Stimulated activated effector memory CD8-positive, alpha-beta T cell treated with anti-CD3 and anti-CD28 coated beads, Interleukin-12 subunit alpha, Interleukin-12 subunit beta, amount 100 ng/mL, for 72 hours (primary cell): ENCODE measurements around the gene GCAT.
"Not testable (repeated sequence)": the region's sequence is repeated elsewhere in the genome, so short reads cannot be mapped to it uniquely, and the experiment has no call there.

Experiments used
- ATAC-seq: fragments of 150-1000 bp; cut with Tn5 transposase; 2 replicates; pipeline ENCODE4 v1.10.0; 2021
- DNase-seq, 2 donors: peaks; one replicate each; pipeline ENCODE4 v3.0.0; 2021 to 2022; ENCODE audit warnings: low spot score in 2 of 2
- H3K27ac Mint-ChIP-seq: one replicate; pipeline ENCODE4 v1.8.0; 2022; ENCODE audit warnings: mild to moderate bottlenecking, mixed read lengths
- H3K36me3 Mint-ChIP-seq: one replicate; pipeline ENCODE4 v1.8.0; 2022; ENCODE audit warnings: mild to moderate bottlenecking, mixed read lengths
- H3K4me1 Mint-ChIP-seq: one replicate; pipeline ENCODE4 v1.8.0; 2022; ENCODE audit warnings: mixed read lengths
- H3K4me3 Mint-ChIP-seq: one replicate; pipeline ENCODE4 v1.8.0; 2022; ENCODE audit warnings: mild to moderate bottlenecking, mixed read lengths
- H3K9me3 Mint-ChIP-seq: one replicate; pipeline ENCODE4 v1.8.0; 2022; ENCODE audit warnings: mixed read lengths

Gene GCAT

GRCh38 chr22:37775785-37776638 lies 31.7 kb upstream of the GCAT start:
- peak; percentile 49 for ATAC-seq

DNA sequence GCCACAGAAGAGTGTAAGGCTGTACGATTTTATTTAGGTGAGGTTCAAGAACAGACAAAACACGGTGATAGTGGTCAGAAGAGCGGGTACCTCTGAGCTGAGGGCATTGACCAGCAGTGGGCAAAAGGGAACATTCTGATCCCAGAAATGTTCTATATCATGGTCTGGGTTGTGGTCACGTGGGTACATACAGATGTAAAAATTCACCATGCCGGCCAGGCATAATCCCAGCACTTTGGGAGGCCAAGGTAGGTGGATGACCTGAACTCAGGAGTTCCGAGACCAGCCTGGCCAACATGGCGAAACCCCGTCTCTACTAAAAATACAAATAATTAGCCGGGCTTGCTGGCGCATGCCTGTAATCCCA lies 31.1 kb upstream of the GCAT start:
- Mint-ChIP-seq H3K9me3 (no peaks in the 10 kb centered on the region), H3K4me1 (peaks cover 11% of the 10 kb centered on the region), H3K36me3 (peaks cover 19% of the 10 kb centered on the region), H3K27ac (no peak overlapping the region), H3K4me3 (no peak overlapping the region)
- ATAC-seq (no peak), DNase-seq (no peak)

More at GRCh38 chr22:37775785-37776638, 31.7 kb upstream of the GCAT start:
- peak overlapping the region; percentile 37 for H3K27ac Mint-ChIP-seq
- H3K36me3 Mint-ChIP-seq, result peaks cover 20% of the 10 kb centered on the region
- no peak for DNase-seq
- H3K4me1 Mint-ChIP-seq, result peaks cover 11% of the 10 kb centered on the region
- H3K4me3 Mint-ChIP-seq, result no peak overlapping the region
- H3K9me3 Mint-ChIP-seq, result no peaks in the 10 kb centered on the region

DNA sequence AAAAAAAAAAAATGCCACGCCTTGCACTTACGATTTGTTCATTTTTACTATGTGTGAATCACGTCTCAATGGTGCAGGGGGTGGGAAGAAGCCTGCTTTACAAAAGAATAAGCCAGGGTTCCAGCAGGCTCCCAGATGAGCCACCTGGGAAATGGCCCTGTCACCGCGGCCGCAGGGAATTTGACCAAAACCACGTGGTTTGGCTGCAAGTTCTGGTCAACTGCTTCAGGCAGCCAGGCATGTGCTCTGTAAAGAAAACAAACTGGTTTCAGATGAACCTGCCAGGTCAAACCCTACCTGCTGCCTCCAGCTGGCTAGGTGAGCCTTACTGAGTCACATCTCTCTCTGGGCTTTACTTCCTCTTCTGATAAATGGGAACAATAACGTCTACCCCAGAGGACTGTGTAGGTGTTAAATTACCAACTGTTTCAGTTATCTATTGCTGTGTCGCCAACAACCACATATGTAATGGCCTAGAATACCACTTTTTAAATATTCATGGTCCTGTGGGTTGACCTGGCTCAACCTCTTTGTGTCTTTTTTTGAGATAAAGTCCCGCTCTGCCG lies 30.5 kb upstream of the GCAT start:
- Mint-ChIP-seq H3K36me3 (peaks cover 19% of the 10 kb centered on the region), H3K4me3 (no peak overlapping the region), H3K27ac (no peak overlapping the region), H3K9me3 (no peaks in the 10 kb centered on the region), H3K4me1 (peaks cover 11% of the 10 kb centered on the region)
- no peak for ATAC-seq
- DNase-seq, result no peak

DNA sequence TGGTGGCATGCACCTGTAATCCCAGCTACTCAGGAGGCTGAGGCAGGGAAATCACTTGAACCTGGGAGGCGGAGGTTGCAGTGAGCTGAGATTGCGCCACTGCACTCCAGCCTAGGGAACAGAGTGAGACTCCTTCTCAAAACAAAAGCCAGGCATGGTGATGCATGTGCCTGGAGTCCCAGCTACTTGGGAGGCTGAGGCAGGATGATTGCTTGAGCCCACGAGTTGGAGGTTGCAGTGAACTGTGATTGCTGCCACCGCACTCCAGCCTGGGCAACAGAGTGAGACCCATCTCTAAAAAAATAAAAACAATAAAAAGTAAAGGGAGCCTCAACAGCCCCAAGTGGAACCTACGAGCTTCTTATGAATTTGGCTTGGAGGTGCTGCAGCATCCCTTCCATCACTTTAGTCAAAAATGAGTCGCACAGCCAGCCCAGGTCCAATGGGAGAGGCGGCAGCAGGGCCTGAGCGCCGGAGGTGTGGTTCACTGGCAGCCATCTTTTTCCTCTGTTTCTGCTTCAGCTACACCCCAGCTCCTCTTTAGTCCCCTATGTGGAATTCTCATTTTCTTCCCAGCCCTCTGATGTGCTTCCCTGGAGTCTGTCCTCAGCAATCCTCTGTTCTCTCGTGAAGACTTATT lies 29.2 kb upstream of the GCAT start:
- Mint-ChIP-seq H3K36me3 (peaks cover 10% of the 10 kb centered on the region), H3K9me3 (no peaks in the 10 kb centered on the region), H3K4me3 (no peak overlapping the region), H3K4me1 (peaks cover 11% of the 10 kb centered on the region), H3K27ac (no peak overlapping the region)
- ATAC-seq (no peak), DNase-seq (no peak)

- Mint-ChIP-seq H3K4me3 (no peak overlapping the region), H3K9me3 (no peaks in the 10 kb centered on the region), H3K36me3 (no peaks in the 10 kb centered on the region), H3K27ac (no peak overlapping the region), H3K4me1 (no peaks in the 10 kb centered on the region)
- no peak for ATAC-seq
- no peak for DNase-seq
Observed at GRCh38 chr22:37781434-37782059, 26.2 kb upstream of the GCAT start.

DNA sequence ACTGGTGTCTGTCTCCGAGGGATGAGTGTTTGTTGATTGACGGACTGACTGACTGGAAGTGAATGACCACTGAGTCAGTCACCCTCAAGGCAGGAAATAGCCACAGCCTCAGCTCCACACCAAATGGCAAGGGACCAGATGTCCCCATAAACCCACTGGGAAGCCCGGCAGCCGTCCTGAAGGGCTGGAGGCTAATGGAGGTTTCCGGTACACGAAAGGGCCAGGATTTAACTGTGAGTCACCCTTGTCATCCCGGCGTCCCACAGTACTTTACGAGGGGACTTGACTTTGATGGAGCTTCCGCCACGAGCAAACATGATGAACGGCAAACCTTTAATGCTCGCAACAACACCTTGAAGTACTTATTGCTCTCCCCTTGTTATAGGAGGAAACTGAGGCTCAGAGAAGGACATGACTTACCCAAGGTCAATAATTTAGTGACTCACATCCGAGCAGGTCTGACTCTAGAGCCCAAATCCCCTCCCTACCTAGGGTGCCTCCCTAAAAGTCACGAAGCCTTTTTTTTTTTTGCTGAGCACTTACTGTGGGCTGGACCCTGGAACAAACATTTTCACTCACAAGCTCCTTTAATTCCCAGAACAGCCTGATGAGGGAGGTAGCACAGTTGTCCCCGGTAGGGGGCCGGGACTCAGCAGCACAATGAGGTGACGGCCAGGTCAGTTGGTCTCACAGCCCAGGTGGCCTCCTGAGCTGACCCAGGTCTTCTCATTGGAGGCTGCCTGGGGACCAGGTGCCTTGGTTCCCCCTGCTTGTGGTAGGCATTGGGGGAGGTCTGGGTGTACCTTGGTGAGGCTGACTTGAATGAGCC lies 25.2 kb upstream of the GCAT start:
- H3K4me1 Mint-ChIP-seq, result no peaks in the 10 kb centered on the region
- H3K4me3 Mint-ChIP-seq, result no peak overlapping the region
- ATAC-seq, result no peak

DNA sequence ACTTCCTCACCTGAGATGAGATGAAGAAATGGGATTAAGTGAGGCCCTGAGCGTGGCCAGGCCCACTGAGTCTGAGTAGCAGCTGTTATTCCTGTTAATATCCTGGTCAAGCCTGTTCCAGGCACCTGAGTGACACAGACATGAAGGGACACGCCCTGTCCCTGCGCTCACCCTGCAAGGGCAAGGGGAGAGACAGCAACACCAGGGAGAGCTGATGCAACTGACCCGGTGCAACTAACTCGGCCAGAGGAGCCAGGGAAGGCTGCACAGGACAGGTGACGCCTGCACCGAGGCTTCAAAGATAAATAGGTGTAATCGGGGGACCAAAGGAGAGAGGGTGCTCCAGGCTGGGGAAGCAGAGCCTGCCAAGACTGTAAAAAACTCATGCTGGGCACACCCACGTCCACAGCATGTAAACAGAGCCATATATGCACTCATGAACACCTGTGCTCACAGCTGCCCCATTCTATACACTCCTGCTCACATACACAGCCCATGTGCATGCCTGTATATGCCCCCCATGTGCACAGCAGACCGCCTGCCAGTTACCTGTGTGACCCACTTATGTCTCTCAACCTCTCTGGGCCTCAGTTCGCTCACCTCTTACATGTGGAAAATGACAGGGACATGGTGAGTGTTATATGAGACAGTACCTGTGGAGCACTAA lies 22.8 kb upstream of the GCAT start:
- no peaks in the 10 kb centered on the region for H3K36me3 Mint-ChIP-seq
- no peaks in the 10 kb centered on the region for H3K4me1 Mint-ChIP-seq
- H3K4me3 Mint-ChIP-seq, result no peak overlapping the region
- DNase-seq (no peak), ATAC-seq (peak; percentile 13)
- H3K9me3 Mint-ChIP-seq, result no peaks in the 10 kb centered on the region
- H3K27ac Mint-ChIP-seq, result no peak overlapping the region

More for the DNA sequence above, 25.2 kb upstream of the GCAT start:
- no peak for DNase-seq
- Mint-ChIP-seq H3K36me3 (no peaks in the 10 kb centered on the region), H3K27ac (no peak overlapping the region), H3K9me3 (no peaks in the 10 kb centered on the region)

GRCh38 chr22:37790234-37790633 lies 17.5 kb upstream of the GCAT start:
- Mint-ChIP-seq H3K4me3 (no peak overlapping the region), H3K36me3 (no peaks in the 10 kb centered on the region), H3K27ac (no peak overlapping the region), H3K9me3 (no peaks in the 10 kb centered on the region), H3K4me1 (no peaks in the 10 kb centered on the region)
- ATAC-seq (no peak), DNase-seq (no peak)

- ATAC-seq (no peak), DNase-seq (no peak)
- Mint-ChIP-seq H3K4me1 (no peaks in the 10 kb centered on the region), H3K4me3 (no peak overlapping the region), H3K9me3 (no peaks in the 10 kb centered on the region), H3K36me3 (no peaks in the 10 kb centered on the region), H3K27ac (no peak overlapping the region)
Observed at GRCh38 chr22:37792494-37792893, 15.2 kb upstream of the GCAT start.

DNA sequence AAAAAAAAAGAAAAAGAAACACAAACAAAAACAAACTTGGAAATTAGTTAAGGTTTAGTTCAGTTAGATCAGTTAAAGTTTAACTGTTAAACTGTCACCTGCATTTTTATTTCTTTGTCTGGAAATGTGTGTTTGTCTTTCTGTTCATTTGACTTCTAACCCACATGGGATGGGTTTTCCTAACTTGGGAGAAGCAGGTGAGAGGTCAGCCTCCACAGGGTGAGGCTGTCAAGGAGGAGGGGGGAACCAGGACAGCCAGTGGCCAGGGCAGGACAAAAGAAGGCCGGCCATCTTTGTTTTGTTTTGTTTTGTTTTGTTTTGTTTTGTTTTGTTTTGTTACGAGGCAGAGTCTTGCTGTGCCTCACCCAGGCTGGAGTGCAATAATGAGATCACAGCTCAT lies 13.4 kb upstream of the GCAT start:
- no peaks in the 10 kb centered on the region for H3K9me3 Mint-ChIP-seq
- no peak overlapping the region for H3K4me3 Mint-ChIP-seq
- no peaks in the 10 kb centered on the region for H3K36me3 Mint-ChIP-seq
- no peak overlapping the region for H3K27ac Mint-ChIP-seq
- ATAC-seq (no peak), DNase-seq (no peak)
- H3K4me1 Mint-ChIP-seq, result no peaks in the 10 kb centered on the region

GRCh38 chr22:37796079-37796478 lies 11.7 kb upstream of the GCAT start:
- ATAC-seq, result no peak
- H3K4me1 Mint-ChIP-seq, result no peaks in the 10 kb centered on the region
- no peaks in the 10 kb centered on the region for H3K9me3 Mint-ChIP-seq
- no peak overlapping the region for H3K4me3 Mint-ChIP-seq
- DNase-seq, result no peak
- H3K36me3 Mint-ChIP-seq, result no peaks in the 10 kb centered on the region
- H3K27ac Mint-ChIP-seq, result no peak overlapping the region

DNA sequence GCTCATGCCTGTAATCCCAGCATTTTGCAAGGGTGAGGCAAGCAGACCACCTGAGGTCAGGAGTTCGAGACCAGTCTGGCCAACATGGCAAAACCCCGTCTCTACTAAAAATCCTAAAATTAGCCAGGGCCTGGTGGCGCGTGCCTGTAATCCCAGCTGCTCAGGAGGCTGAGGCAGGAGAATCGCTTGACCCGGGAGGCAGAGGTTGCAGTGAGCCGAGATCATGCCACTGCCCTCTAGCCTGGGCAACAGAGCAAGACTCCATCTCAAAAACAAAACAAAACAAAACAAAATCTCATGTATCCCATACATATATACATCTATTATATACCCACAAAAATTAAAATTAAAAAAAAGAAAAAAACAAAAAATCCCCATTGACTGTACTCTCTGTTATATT lies 10.5 kb upstream of the GCAT start:
- not testable (repeated sequence) for H3K4me1 Mint-ChIP-seq, H3K9me3 Mint-ChIP-seq, H3K4me3 Mint-ChIP-seq, DNase-seq, ATAC-seq, H3K36me3 Mint-ChIP-seq, H3K27ac Mint-ChIP-seq

- H3K36me3 Mint-ChIP-seq, result no peaks in the 10 kb centered on the region
- DNase-seq (no peak), ATAC-seq (no peak)
- no peak overlapping the region for H3K27ac Mint-ChIP-seq
- no peak overlapping the region for H3K4me3 Mint-ChIP-seq
- peaks cover 5% of the 10 kb centered on the region for H3K4me1 Mint-ChIP-seq
- no peaks in the 10 kb centered on the region for H3K9me3 Mint-ChIP-seq
Observed at GRCh38 chr22:37797874-37798500, 9.7 kb upstream of the GCAT start.

GRCh38 chr22:37799979-37800378 lies 7.8 kb upstream of the GCAT start:
- not testable (repeated sequence) for ATAC-seq, H3K9me3 Mint-ChIP-seq, DNase-seq, H3K27ac Mint-ChIP-seq, H3K36me3 Mint-ChIP-seq, H3K4me3 Mint-ChIP-seq
- peaks cover 16% of the 10 kb centered on the region for H3K4me1 Mint-ChIP-seq
